Transverse colon (tissue), 4 donors: ENCODE data around the gene CIRBP. TPM values are rescaled to one million over a fixed set of nuclear protein-coding genes. Genes with fewer than 3 reads are reported as not detected.

ENCODE experiments used
- DNase-seq: peaks from one replicate; pipeline ENCODE4 v3.0.0-alpha.2; 2019
- H3K27ac ChIP-seq, 4 donors: fragments of 200-600 bp; sonication (generic); 2 replicates each; pipeline ENCODE4 v1.5.1; 2016 to 2018; ENCODE audit warnings: inconsistent platforms in 4 of 4
- H3K27me3 ChIP-seq: fragments of 200-600 bp; sonication (generic); 2 replicates; pipeline ENCODE4 v1.5.1; 2017; ENCODE audit warnings: inconsistent platforms
- H3K36me3 ChIP-seq, 4 donors: fragments of 200-600 bp; sonication (generic); 2 replicates each; pipeline ENCODE4 v1.5.1; 2017 to 2019; ENCODE audit warnings: inconsistent platforms in 4 of 4
- H3K4me1 ChIP-seq, 4 donors: fragments of 200-600 bp; sonication (generic); 2 replicates each; pipeline ENCODE4 v1.5.1; 2017 to 2020; ENCODE audit warnings: inconsistent platforms in 4 of 4
- H3K4me3 ChIP-seq, 4 donors: fragments of 200-600 bp; sonication (generic); 1 replicate in 1 of 4; 2 replicates in 3 of 4; pipeline versions ENCODE4 v1.5.1 to v1.6.1; 2017 to 2019; ENCODE audit warnings: inconsistent platforms in 4 of 4
- H3K9me3 ChIP-seq, 2 donors: fragments of 200-600 bp; sonication (generic); 2 replicates each; pipeline ENCODE4 v1.5.1; 2017 to 2019; ENCODE audit warnings: inconsistent platforms in 2 of 2
- EP300 ChIP-seq: sonication (generic); formaldehyde crosslinking; IDR thresholded peaks from one replicate; pipeline ENCODE4 v1.6.1; 2017; ENCODE audit warnings: antibody characterized with exemption, low read depth
- POLR2A ChIP-seq: fragments of 450-650 bp; IDR thresholded peaks from one replicate; pipeline ENCODE4 v1.6.1; 2016; ENCODE audit warnings: antibody characterized with exemption, mild to moderate bottlenecking, moderate library complexity
- POLR2AphosphoS5 ChIP-seq, 3 donors: sonication (generic); formaldehyde crosslinking; IDR thresholded peaks; one replicate each; pipeline ENCODE4 v1.6.1; 2016; ENCODE audit warnings: antibody characterized with exemption in 3 of 3
- WGBS, 2 donors: methylation state at CpG; one replicate each; pipeline ENCODE4 v1.1.5; 2018; ENCODE audit warnings: low coverage in 1 of 2; 5-methylcytosine and 5-hydroxymethylcytosine counted together
- in situ Hi-C, 4 donors: fragments of 200-750 bp; cut with MboI; loops; one replicate each; pipeline versions ENCODE4 v1.15.0 to v1.15.1; 2017; ENCODE audit warnings: low sequenced_read_pairs in 3 of 4, low pct_ligation_motif_present in 1 of 4, low pct_unique_long_range_greater_than_20kb in 1 of 4
- intact Hi-C: fragments of 100-400 bp; cut with DNase I; formaldehyde crosslinking; loops from one replicate; pipeline ENCODE4 v1.15.1; 2023; ENCODE audit warnings: low total_unique reads
- total RNA-seq, 4 donors: library from RNA; depleted of rRNA; stranded (reverse); fragments of >200 nt; gene quantifications; one replicate each; pipeline ENCODE4 v1.1.0, GENCODE V29; 2016
- TF ChIP-seq, protein P1 (sequence below), 5 experiments: fragments of 200-600 bp in 3 of 5; fragments of 450-650 bp in 2 of 5; sonication (generic) in 3 of 5; IDR thresholded peaks; 1 replicate in 2 of 5; 2 replicates in 3 of 5; pipeline ENCODE4 v1.5.1; 2016 to 2017; ENCODE audit warnings: antibody characterized with exemption in 5 of 5, inconsistent platforms in 3 of 5, mild to moderate bottlenecking in 2 of 5, moderate library complexity in 1 of 5

Gene CIRBP
- total RNA-seq, 4 donors from 2014 or later, result 431 to 488 (median 460) TPM

GRCh38 chr19:1307755-1308303 lies 38.7 kb downstream of the CIRBP start:
- in situ Hi-C loops (no loop called here), intact Hi-C loops (no loop called here)
- TF ChIP-seq, protein P1, sequence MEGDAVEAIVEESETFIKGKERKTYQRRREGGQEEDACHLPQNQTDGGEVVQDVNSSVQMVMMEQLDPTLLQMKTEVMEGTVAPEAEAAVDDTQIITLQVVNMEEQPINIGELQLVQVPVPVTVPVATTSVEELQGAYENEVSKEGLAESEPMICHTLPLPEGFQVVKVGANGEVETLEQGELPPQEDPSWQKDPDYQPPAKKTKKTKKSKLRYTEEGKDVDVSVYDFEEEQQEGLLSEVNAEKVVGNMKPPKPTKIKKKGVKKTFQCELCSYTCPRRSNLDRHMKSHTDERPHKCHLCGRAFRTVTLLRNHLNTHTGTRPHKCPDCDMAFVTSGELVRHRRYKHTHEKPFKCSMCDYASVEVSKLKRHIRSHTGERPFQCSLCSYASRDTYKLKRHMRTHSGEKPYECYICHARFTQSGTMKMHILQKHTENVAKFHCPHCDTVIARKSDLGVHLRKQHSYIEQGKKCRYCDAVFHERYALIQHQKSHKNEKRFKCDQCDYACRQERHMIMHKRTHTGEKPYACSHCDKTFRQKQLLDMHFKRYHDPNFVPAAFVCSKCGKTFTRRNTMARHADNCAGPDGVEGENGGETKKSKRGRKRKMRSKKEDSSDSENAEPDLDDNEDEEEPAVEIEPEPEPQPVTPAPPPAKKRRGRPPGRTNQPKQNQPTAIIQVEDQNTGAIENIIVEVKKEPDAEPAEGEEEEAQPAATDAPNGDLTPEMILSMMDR (IDR thresholded peaks at IDR 0.05), result no peak
- no peak for TF ChIP-seq POLR2AphosphoS5 (IDR thresholded peaks at IDR 0.05)
- no peak for TF ChIP-seq POLR2A
- no peak for TF ChIP-seq EP300
- 70 to 93% methylated on average over 2 to 20 of the region's 20 CpGs for WGBS, 2 donors
- Histone ChIP-seq H3K27me3 (peaks cover 23% of the 10 kb centered on the region), H3K4me3 (no peak overlapping the region), H3K27ac (no peak overlapping the region), H3K36me3 (no peaks in the 10 kb centered on the region), H3K9me3 (no peaks in the 10 kb centered on the region), H3K4me1 (peaks cover 0 to 12% (median 9%) of the 10 kb centered on the region in 4 donors)
- no peak for DNase-seq

GRCh38 chr19:1308718-1309117 lies 39.6 kb downstream of the CIRBP start:
- DNase-seq, result no peak
- H3K27me3 ChIP-seq, result peaks cover 32% of the 10 kb centered on the region
- H3K9me3 ChIP-seq, result no peaks in the 10 kb centered on the region
- in situ Hi-C loops, result no loop called here
- H3K36me3 ChIP-seq, result no peaks in the 10 kb centered on the region
- H3K4me3 ChIP-seq, result no peak overlapping the region
- H3K27ac ChIP-seq, result no peak overlapping the region
- WGBS, 2 donors, result 50 to 56% methylated on average over 8 to 11 of the region's 11 CpGs
- no peak for TF ChIP-seq POLR2A
- no peak for TF ChIP-seq POLR2AphosphoS5 (IDR thresholded peaks at IDR 0.05)
- no peak for TF ChIP-seq EP300
- TF ChIP-seq, protein P1 (IDR thresholded peaks at IDR 0.05), result no peak
- intact Hi-C loops, result no loop called here
- H3K4me1 ChIP-seq, result peaks cover 0 to 16% (median 12%) of the 10 kb centered on the region in 4 donors

DNA sequence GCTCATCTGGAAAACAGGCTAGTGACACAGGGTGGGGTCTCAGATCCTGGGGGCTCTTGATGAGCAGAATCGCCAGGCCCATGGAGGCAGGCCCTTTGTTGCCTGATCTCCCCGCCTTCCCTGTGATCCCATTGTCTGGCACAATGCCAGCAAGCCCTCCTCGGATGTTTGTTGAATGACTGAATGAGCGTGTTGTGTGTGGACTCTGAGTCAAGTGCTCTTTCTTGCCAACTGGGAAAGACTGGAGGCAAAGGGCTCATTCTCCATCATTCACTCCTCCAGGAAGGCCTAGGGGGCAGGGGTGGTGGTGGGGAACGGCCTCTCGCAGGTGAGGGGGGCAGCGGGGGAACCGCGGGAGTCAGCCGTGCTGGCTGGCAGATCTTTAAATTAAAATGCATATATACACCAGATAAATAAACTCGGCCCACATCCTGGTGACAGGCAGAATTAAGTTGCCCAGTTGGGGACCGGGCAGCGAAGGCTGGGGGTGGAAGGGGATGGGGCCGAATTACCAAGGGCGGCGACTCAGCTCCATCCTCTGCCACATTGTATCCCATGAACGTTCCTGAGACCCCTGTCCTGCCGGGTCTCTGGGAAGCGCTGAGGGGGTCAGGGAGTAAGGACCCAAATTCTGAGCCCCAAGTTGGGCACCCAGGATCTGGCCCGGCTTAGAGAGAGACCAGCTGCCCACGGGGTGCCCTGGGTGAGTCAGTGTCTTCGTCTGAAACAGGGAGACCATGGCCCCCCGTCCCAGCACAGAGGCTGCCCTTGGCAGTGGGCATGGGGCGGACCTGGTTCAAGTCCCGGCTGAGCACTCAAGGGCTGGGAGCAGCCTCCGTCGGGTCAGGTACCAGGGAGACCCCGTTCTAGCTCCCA lies 41.1 kb downstream of the CIRBP start:
- H3K27ac ChIP-seq, result no peak overlapping the region

GRCh38 chr19:1310853-1311180 lies 41.7 kb downstream of the CIRBP start:
- H3K4me3 ChIP-seq, result no peak overlapping the region
- in situ Hi-C loops, result no loop called here
- 74% methylated on average over 17 of the region's 18 CpGs; no CpG with 5 or more reads in 1 of the 2 donors for WGBS, 2 donors
- no peak for DNase-seq
- intact Hi-C loops, result no loop called here
- H3K27ac ChIP-seq, result no peak overlapping the region
- no peaks in the 10 kb centered on the region for H3K36me3 ChIP-seq
- H3K9me3 ChIP-seq, result no peaks in the 10 kb centered on the region
- H3K4me1 ChIP-seq, result peaks cover 0 to 24% (median 10%) of the 10 kb centered on the region in 4 donors
- TF ChIP-seq, protein P1 (IDR thresholded peaks at IDR 0.05), result no peak
- TF ChIP-seq EP300 (no peak), POLR2A (no peak), POLR2AphosphoS5 (IDR thresholded peaks at IDR 0.05) (no peak)
- H3K27me3 ChIP-seq, result peaks cover 53% of the 10 kb centered on the region

More for the DNA sequence above, 41.1 kb downstream of the CIRBP start:
- Histone ChIP-seq H3K4me1 (peaks cover 0 to 18% (median 5%) of the 10 kb centered on the region in 4 donors), H3K4me3 (no peak overlapping the region), H3K9me3 (no peaks in the 10 kb centered on the region), H3K27me3 (peaks cover 47% of the 10 kb centered on the region), H3K36me3 (no peaks in the 10 kb centered on the region)
- DNase-seq, result no peak
- 56% methylated on average over 21 of the region's 28 CpGs; no CpG with 5 or more reads in 1 of the 2 donors for WGBS, 2 donors
- in situ Hi-C loops, result no loop called here
- TF ChIP-seq, protein P1 (IDR thresholded peaks at IDR 0.05), result no peak
- TF ChIP-seq EP300 (no peak), POLR2AphosphoS5 (IDR thresholded peaks at IDR 0.05) (no peak), POLR2A (no peak)
- intact Hi-C loops, result no loop called here
